A549 (cell line): ENCODE results near the gene GMDS. TPM values are rescaled to one million over a fixed set of nuclear protein-coding genes. Genes with fewer than 3 reads are reported as not detected.

Experiments used
- ATAC-seq, 2 experiments: fragments of 200-7000 bp in 1 of 2; fragments of >200 bp in 1 of 2; cut with Nextera tagmentation in 1 of 2; cut with Tn5 transposase in 1 of 2; 3 replicates each; pipeline versions ENCODE4 v1.8.0 to v1.9.1; 2018 to 2020; ENCODE audit warnings: mild to moderate bottlenecking in 1 of 2, moderate library complexity in 1 of 2
- CTCF ChIA-PET: fragments of 300-600 bp; sonication (Branson Sonifier 250); formaldehyde crosslinking; extraction: SDS; loops from one replicate; lab custom pipeline; 2021; ENCODE audit warnings: antibody characterized with exemption, inconsistent platforms; lab: Yijun Ruan, JAX
- POLR2A ChIA-PET: fragments of 350-600 bp; formaldehyde crosslinking; extraction: SDS; loops from one replicate; lab custom pipeline; 2021; ENCODE audit warnings: antibody characterized with exemption, inconsistent platforms; lab: Yijun Ruan, JAX
- DNase-seq, 2 experiments: peaks; one replicate each; pipeline versions ENCODE4 v3.0.0 to v3.0.0-alpha.2; 2011 to 2016; ENCODE audit warnings: low read depth in 1 of 2, low spot score in 1 of 2
- FAIRE-seq: peaks from 2 replicates; lab custom pipeline; 2011; peaks lifted over from hg19 to GRCh38; lab: Jason Lieb, UNC
- H3K27ac ChIP-seq, 2 experiments: fragments of >200 bp; sonication (Bioruptor Twin); formaldehyde crosslinking; 3 replicates each; pipeline ENCODE4 v1.5.1; 2016 to 2017
- H3K4me1 ChIP-seq: fragments of >200 bp; sonication (Bioruptor Twin); formaldehyde crosslinking; 3 replicates; pipeline ENCODE4 v1.6.1; 2016
- H3K4me2 ChIP-seq: fragments of >200 bp; sonication (Bioruptor Twin); formaldehyde crosslinking; 3 replicates; pipeline ENCODE4 v1.6.1; 2016
- H3K4me3 ChIP-seq: fragments of >200 bp; sonication (Bioruptor Twin); formaldehyde crosslinking; 3 replicates; pipeline ENCODE4 v1.5.1; 2016
- H3K9me3 ChIP-seq: fragments of >200 bp; sonication (Bioruptor Twin); formaldehyde crosslinking; 3 replicates; pipeline ENCODE4 v1.6.1; 2016
- ATOH8 ChIP-seq: fragments of 250-450 bp; sonication (Bioruptor Pico); IDR thresholded peaks from 2 replicates; pipeline ENCODE4 v1.5.0; 2020; ENCODE audit warnings: low read depth, mild to moderate bottlenecking, moderate library complexity
- BCL3 ChIP-seq: fragments of >200 bp; sonication (Bioruptor Twin); formaldehyde crosslinking; IDR thresholded peaks from 3 replicates; pipeline ENCODE4 v1.6.1; 2016
- ELK1 ChIP-seq: fragments of 150-350 bp; IDR thresholded peaks from 2 replicates; pipeline ENCODE4 v1.6.1; 2014; ENCODE audit warnings: low read depth, mild to moderate bottlenecking, low read length
- EP300 ChIP-seq, 2 experiments: fragments of >200 bp; sonication (Bioruptor Twin); formaldehyde crosslinking; IDR thresholded peaks; 2 replicates in 1 of 2; 3 replicates in 1 of 2; pipeline ENCODE4 v1.6.1; 2016 to 2017
- FOSL2 ChIP-seq, 2 experiments: fragments of 450-650 bp in 1 of 2; fragments of >200 bp in 1 of 2; sonication (Bioruptor Twin) in 1 of 2; formaldehyde crosslinking; IDR thresholded peaks; 2 replicates each; pipeline versions ENCODE4 v1.5.0 to v1.6.1; 2016 to 2020; ENCODE audit warnings: mild to moderate bottlenecking in 1 of 2, moderate library complexity in 1 of 2
- HOXA7 ChIP-seq: fragments of 250-450 bp; sonication (Bioruptor Pico); IDR thresholded peaks from 2 replicates; pipeline ENCODE4 v1.5.0; 2020; ENCODE audit warnings: mild to moderate bottlenecking, moderate library complexity
- KDM1A ChIP-seq: fragments of 200-600 bp; sonication (generic); IDR thresholded peaks from 2 replicates; pipeline ENCODE4 v1.6.1; 2016; ENCODE audit warnings: low read depth, mild to moderate bottlenecking
- KDM5A ChIP-seq: fragments of 200-600 bp; sonication (generic); IDR thresholded peaks from 2 replicates; pipeline ENCODE4 v1.6.1; 2016; ENCODE audit warnings: antibody characterized with exemption, mild to moderate bottlenecking
- RCOR1 ChIP-seq: fragments of 150-350 bp; IDR thresholded peaks from 2 replicates; pipeline ENCODE4 v1.6.1; 2014; ENCODE audit warnings: antibody characterized with exemption, low read length, low read depth
- TP53 ChIP-seq: fragments of 250-450 bp; sonication (Bioruptor Pico); IDR thresholded peaks from 2 replicates; pipeline ENCODE4 v1.5.0; 2021; ENCODE audit warnings: mild to moderate bottlenecking, moderate library complexity
- USF2 ChIP-seq: fragments of 450-650 bp; IDR thresholded peaks from 2 replicates; pipeline ENCODE4 v1.6.1; 2014; ENCODE audit warnings: antibody characterized with exemption
- ZC3H11A ChIP-seq: fragments of 450-650 bp; IDR thresholded peaks from 2 replicates; pipeline ENCODE4 v1.6.1; 2014; ENCODE audit warnings: antibody characterized with exemption, mild to moderate bottlenecking
- ZNF302 ChIP-seq: fragments of 250-450 bp; sonication (Bioruptor Pico); IDR thresholded peaks from 2 replicates; pipeline ENCODE4 v1.9.0; 2021; ENCODE audit warnings: inconsistent platforms, mild to moderate bottlenecking, moderate library complexity
- WGBS: methylation state at CpG from one replicate; pipeline ENCODE4 v1.1.6; 2017; ENCODE audit errors: missing lambda C conversion rate; 5-methylcytosine and 5-hydroxymethylcytosine counted together
- polyA plus RNA-seq, 4 experiments: library from polyadenylated mRNA; depleted of rRNA in 3 of 4; stranded (reverse); fragments of >200 nt; fragmentation: RNase III in 1 of 4; extraction: RNeasy Plus Mini Kit Qiagen cat#74134 plus additional on column Dnase treatment in 1 of 4; gene quantifications; 2 replicates in 3 of 4; 3 replicates in 1 of 4; pipeline ENCODE4 v1.2.3, GENCODE V29; 2011 to 2017

Gene GMDS
- polyA plus RNA-seq, 2 of the 4 experiments (the other 2 are of a cell fraction): 9.9 to 12.4 TPM

- no peak for TF ChIP-seq KDM5A
- no peak for TF ChIP-seq ELK1
- TF ChIP-seq BCL3: no peak
Measured at GRCh38 chr6:1617466-1618310, 627.7 kb downstream of the GMDS start.

GRCh38 chr6:1616701-1617463 is 628.5 kb downstream of the GMDS start:
- no peak overlapping the region for H3K4me3 ChIP-seq
- ChIA-PET CTCF (interaction anchor here (1.2 to 1.6 kb wide), 4 partner anchors 10 to 1018 kb away, joined by 3 to 6 read pairs (median 4); no protein-coding TSS in a partner anchor), POLR2A (no interaction called here)
- no peaks in the 10 kb centered on the region for H3K9me3 ChIP-seq
- H3K27ac ChIP-seq: no peak overlapping the region
- no peak for FAIRE-seq
- H3K4me2 ChIP-seq: no peak overlapping the region
- DNase-seq: no peak
- WGBS: 91% methylated on average over 9 of the region's 11 CpGs
- peaks cover 13% of the 10 kb centered on the region; the same call in 2 of the 3 replicates for H3K4me1 ChIP-seq
- TF ChIP-seq ZC3H11A (no peak), BCL3 (no peak), ZNF302 (CRISPR knock-in tag) (no peak), ATOH8 (CRISPR knock-in tag) (no peak), TP53 (CRISPR knock-in tag) (no peak), EP300 (IDR thresholded peaks at IDR 0.05) (no peak)
- ATAC-seq: no peak

More at GRCh38 chr6:1617466-1618310, 627.7 kb downstream of the GMDS start:
- Histone ChIP-seq H3K4me2 (no peak overlapping the region), H3K27ac (no peak overlapping the region), H3K4me1 (peaks cover 8% of the 10 kb centered on the region; the same call in 1 of the 3 replicates), H3K9me3 (no peaks in the 10 kb centered on the region), H3K4me3 (no peak overlapping the region)
- ChIA-PET CTCF (interaction anchor here (1.2 to 1.6 kb wide), 3 partner anchors 9 to 1017 kb away, joined by 3 to 6 read pairs (median 3); no protein-coding TSS in a partner anchor), POLR2A (no interaction called here)
- 89% methylated on average over 17 of the region's 21 CpGs for WGBS
- no peak for ATAC-seq
- no peak for DNase-seq
- FAIRE-seq: no peak

- TF ChIP-seq KDM1A: no peak
- no peak for TF ChIP-seq USF2
- TF ChIP-seq HOXA7 (CRISPR knock-in tag): no peak
- TF ChIP-seq FOSL2 (IDR thresholded peaks at IDR 0.05): no peak
- no peak for TF ChIP-seq FOSL2 (CRISPR knock-in tag; IDR thresholded peaks at IDR 0.05)
- TF ChIP-seq RCOR1: no peak
- TF ChIP-seq, all 56 proteins: peak for 0
- WGBS: 84% methylated on average over 10 of the region's 10 CpGs
Measured at GRCh38 chr6:1615853-1616420, 629.5 kb downstream of the GMDS start.

More at GRCh38 chr6:1615853-1616420, 629.5 kb downstream of the GMDS start:
- Histone ChIP-seq H3K4me1 (peaks cover 13% of the 10 kb centered on the region; the same call in 2 of the 3 replicates), H3K9me3 (no peaks in the 10 kb centered on the region), H3K4me3 (no peak overlapping the region), H3K4me2 (no peak overlapping the region), H3K27ac (no peak overlapping the region)
- DNase-seq: no peak
- ChIA-PET POLR2A (interaction anchor here (0.9 kb wide), 1 partner anchor 9 kb away, joined by 3 read pairs; no protein-coding TSS in a partner anchor), CTCF (interaction anchor here (1.2 to 1.7 kb wide), 3 partner anchors 9 to 738 kb away, joined by 3 to 7 read pairs (median 4); no protein-coding TSS in a partner anchor)
- no peak for FAIRE-seq
- no peak for ATAC-seq
